HepG2 (cell line): Measurements from ENCODE around the gene NOXA1.

Experiments
- EZH2 ChIP-seq: conservative IDR thresholded peaks from 2 replicates; pipeline ENCODE4 v1.6.1; 2012; ENCODE audit warnings: mild to moderate bottlenecking, low read depth, low read length, moderate library complexity
- FOSL1 ChIP-seq: sonication (generic); formaldehyde crosslinking; IDR thresholded peaks from 2 replicates; pipeline ENCODE4 v1.9.0; 2021; ENCODE audit warnings: missing genetic modification reagents, borderline replicate concordance
- MAZ ChIP-seq, 2 experiments: sonication (generic) in 1 of 2; formaldehyde crosslinking in 1 of 2; IDR thresholded peaks; 2 replicates each; pipeline versions ENCODE4 v1.5.0 to v1.6.1; 2012 to 2020; ENCODE audit warnings: low read depth in 2 of 2, mild to moderate bottlenecking in 2 of 2, borderline replicate concordance in 1 of 2, improper control_type of control experiment in 1 of 2, low read length in 1 of 2, missing genetic modification reagents in 1 of 2, moderate library complexity in 1 of 2
- POLR2A ChIP-seq, 2 experiments: IDR thresholded peaks; 2 replicates each; pipeline ENCODE4 v1.6.1; 2011; ENCODE audit warnings: low read depth in 2 of 2, low read length in 2 of 2, mild to moderate bottlenecking in 1 of 2, moderate library complexity in 1 of 2; ENCODE audit not compliant: insufficient read depth in 1 of 2
- POLR2AphosphoS5 ChIP-seq: IDR thresholded peaks from 2 replicates; pipeline ENCODE4 v1.6.1; 2012; ENCODE audit warnings: low read depth, low read length
- PTBP1 ChIP-seq: fragments of 200-400 bp; formaldehyde crosslinking; IDR thresholded peaks from 2 replicates; pipeline ENCODE4 v1.6.1; 2018; ENCODE audit warnings: low read length, low read depth; ENCODE audit not compliant: poor library complexity, severe bottlenecking
- SIN3A ChIP-seq: IDR thresholded peaks from 2 replicates; pipeline ENCODE4 v1.6.1; 2011; ENCODE audit warnings: low read depth, mild to moderate bottlenecking, control low read depth, low read length, borderline replicate concordance
- SUZ12 ChIP-seq: fragments of 150-350 bp; IDR thresholded peaks from 2 replicates; pipeline ENCODE4 v1.6.1; 2014; ENCODE audit warnings: low read depth, low read length
- ZNF431 ChIP-seq: sonication (generic); formaldehyde crosslinking; IDR thresholded peaks from 2 replicates; pipeline ENCODE4 v1.9.0; 2022; ENCODE audit warnings: missing genetic modification reagents, low read depth, mild to moderate bottlenecking, borderline replicate concordance
- ZSCAN12 ChIP-seq: sonication (generic); formaldehyde crosslinking; IDR thresholded peaks from 2 replicates; pipeline ENCODE4 v1.9.0; 2021; ENCODE audit warnings: mild to moderate bottlenecking, missing genetic modification reagents
- TF ChIP-seq, protein P1 (sequence below): IDR thresholded peaks from 2 replicates; pipeline ENCODE4 v1.6.1; 2012; ENCODE audit warnings: inconsistent platforms
- TF ChIP-seq, protein P2 (sequence below): sonication (generic); formaldehyde crosslinking; IDR thresholded peaks from 2 replicates; pipeline ENCODE4 v1.5.0; 2020; ENCODE audit warnings: mild to moderate bottlenecking, missing genetic modification reagents, moderate library complexity
- TF ChIP-seq, protein P3 (sequence below): sonication (generic); formaldehyde crosslinking; IDR thresholded peaks from 2 replicates; pipeline ENCODE4 v1.5.1; 2020; ENCODE audit warnings: missing genetic modification reagents, mild to moderate bottlenecking, borderline replicate concordance
- TF ChIP-seq, protein P4 (sequence below): sonication (generic); formaldehyde crosslinking; IDR thresholded peaks from 2 replicates; pipeline ENCODE4 v1.4.0; 2020; ENCODE audit warnings: missing genetic modification reagents, borderline replicate concordance

DNA sequence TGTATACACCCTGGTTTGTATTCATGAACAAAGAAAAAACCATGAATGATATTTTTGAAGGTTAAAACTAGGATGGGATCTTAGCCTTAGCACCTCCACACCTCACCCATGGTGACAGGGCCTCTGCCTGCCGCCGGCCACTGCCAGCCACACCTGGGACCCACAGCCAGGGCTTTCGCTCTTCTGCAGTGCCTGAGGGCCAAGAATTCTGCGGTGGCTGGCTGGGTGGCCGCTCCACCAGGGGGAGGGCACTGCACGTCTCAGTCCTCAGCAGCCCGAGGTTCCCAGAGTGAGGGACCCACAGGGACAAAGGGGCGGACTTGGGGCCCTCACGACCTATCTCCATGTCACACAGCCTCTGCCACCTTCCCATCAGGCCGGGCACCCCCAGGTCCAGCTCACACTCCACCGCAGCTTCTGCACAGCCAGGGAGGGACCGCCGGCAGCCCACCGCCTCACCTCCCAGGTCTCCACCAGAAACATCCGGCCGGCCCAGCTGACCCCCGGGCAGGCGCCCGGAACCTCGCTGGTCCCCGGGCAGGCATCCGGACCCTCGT, 7.1 kb upstream of the NOXA1 start:
- TF ChIP-seq MAZ (IDR thresholded peaks at IDR 0.05; ENCODE audit: borderline replicate concordance, low read depth, low read length) = no peak
- TF ChIP-seq MAZ (CRISPR knock-in tag; IDR thresholded peaks at IDR 0.05; ENCODE audit: low read depth) = no peak
- no peak for TF ChIP-seq ZNF431 (CRISPR knock-in tag)
- TF ChIP-seq ZSCAN12 (CRISPR knock-in tag) = no peak
- no peak for TF ChIP-seq POLR2A (IDR thresholded peaks at IDR 0.05; ENCODE audit: insufficient read depth in 1 of 2, low read depth in 2 of 2, low read length in 2 of 2)
- no peak for TF ChIP-seq SIN3A
- TF ChIP-seq, protein P1, sequence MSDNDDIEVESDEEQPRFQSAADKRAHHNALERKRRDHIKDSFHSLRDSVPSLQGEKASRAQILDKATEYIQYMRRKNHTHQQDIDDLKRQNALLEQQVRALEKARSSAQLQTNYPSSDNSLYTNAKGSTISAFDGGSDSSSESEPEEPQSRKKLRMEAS = no peak
- no peak for TF ChIP-seq SUZ12
- TF ChIP-seq FOSL1 (CRISPR knock-in tag) = no peak
- TF ChIP-seq, protein P2, sequence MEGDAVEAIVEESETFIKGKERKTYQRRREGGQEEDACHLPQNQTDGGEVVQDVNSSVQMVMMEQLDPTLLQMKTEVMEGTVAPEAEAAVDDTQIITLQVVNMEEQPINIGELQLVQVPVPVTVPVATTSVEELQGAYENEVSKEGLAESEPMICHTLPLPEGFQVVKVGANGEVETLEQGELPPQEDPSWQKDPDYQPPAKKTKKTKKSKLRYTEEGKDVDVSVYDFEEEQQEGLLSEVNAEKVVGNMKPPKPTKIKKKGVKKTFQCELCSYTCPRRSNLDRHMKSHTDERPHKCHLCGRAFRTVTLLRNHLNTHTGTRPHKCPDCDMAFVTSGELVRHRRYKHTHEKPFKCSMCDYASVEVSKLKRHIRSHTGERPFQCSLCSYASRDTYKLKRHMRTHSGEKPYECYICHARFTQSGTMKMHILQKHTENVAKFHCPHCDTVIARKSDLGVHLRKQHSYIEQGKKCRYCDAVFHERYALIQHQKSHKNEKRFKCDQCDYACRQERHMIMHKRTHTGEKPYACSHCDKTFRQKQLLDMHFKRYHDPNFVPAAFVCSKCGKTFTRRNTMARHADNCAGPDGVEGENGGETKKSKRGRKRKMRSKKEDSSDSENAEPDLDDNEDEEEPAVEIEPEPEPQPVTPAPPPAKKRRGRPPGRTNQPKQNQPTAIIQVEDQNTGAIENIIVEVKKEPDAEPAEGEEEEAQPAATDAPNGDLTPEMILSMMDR (CRISPR knock-in tag) = no peak
- TF ChIP-seq, protein P3, sequence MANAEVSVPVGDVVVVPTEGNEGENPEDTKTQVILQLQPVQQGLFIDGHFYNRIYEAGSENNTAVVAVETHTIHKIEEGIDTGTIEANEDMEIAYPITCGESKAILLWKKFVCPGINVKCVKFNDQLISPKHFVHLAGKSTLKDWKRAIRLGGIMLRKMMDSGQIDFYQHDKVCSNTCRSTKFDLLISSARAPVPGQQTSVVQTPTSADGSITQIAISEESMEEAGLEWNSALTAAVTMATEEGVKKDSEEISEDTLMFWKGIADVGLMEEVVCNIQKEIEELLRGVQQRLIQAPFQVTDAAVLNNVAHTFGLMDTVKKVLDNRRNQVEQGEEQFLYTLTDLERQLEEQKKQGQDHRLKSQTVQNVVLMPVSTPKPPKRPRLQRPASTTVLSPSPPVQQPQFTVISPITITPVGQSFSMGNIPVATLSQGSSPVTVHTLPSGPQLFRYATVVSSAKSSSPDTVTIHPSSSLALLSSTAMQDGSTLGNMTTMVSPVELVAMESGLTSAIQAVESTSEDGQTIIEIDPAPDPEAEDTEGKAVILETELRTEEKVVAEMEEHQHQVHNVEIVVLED = no peak
- TF ChIP-seq EZH2 = no peak
- TF ChIP-seq, protein P4, sequence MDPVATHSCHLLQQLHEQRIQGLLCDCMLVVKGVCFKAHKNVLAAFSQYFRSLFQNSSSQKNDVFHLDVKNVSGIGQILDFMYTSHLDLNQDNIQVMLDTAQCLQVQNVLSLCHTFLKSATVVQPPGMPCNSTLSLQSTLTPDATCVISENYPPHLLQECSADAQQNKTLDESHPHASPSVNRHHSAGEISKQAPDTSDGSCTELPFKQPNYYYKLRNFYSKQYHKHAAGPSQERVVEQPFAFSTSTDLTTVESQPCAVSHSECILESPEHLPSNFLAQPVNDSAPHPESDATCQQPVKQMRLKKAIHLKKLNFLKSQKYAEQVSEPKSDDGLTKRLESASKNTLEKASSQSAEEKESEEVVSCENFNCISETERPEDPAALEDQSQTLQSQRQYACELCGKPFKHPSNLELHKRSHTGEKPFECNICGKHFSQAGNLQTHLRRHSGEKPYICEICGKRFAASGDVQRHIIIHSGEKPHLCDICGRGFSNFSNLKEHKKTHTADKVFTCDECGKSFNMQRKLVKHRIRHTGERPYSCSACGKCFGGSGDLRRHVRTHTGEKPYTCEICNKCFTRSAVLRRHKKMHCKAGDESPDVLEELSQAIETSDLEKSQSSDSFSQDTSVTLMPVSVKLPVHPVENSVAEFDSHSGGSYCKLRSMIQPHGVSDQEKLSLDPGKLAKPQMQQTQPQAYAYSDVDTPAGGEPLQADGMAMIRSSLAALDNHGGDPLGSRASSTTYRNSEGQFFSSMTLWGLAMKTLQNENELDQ (CRISPR knock-in tag) = no peak
- TF ChIP-seq PTBP1 = no peak
- no peak for TF ChIP-seq POLR2AphosphoS5
